ENCODE data around the gene STX17. TPM values are rescaled to one million over a fixed set of nuclear protein-coding genes. Genes with fewer than 3 reads are reported as not detected.

STX17 gene
- total RNA-seq, 4 donors from 2014 or later: 43.5 to 66.7 (median 50.8) TPM

DNA sequence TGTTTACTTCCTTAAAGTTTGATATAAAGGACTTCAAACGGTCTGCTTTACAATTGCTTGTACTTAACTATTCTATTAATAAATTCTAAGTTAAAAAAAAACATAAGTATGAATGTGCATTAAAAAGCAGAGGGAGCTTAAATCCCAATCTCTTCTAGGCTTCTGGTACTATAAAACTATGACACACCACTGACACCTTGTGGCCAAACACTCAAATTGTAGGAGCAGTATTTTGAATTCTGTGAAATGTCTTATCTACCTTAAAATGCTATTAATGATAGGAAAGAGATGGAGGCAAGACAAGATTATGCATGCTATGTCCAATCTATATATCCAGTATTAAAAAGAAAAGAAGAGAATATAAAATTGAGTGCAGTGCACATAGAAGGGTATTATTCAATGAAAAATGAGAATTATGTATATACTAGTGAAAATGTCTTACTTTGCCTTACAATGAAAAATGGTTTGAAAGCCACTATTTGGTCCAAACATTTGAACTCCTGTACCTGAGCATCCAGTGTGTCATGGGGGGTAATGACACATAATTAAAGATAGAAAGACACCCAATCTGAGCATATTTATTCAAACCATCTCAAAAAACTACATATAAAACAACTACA, 104.7 kb downstream of the STX17 start:
- H3K9me3 ChIP-seq: no peaks in the 10 kb centered on the region
- 68 to 75% methylated on average over 1 of the region's 1 CpG for WGBS, 2 donors
- H3K27me3 ChIP-seq: no peaks in the 10 kb centered on the region
- no peak overlapping the region for H3K27ac ChIP-seq
- no peak for TF ChIP-seq POLR2A (IDR thresholded peaks at IDR 0.05)
- TF ChIP-seq, protein P1, sequence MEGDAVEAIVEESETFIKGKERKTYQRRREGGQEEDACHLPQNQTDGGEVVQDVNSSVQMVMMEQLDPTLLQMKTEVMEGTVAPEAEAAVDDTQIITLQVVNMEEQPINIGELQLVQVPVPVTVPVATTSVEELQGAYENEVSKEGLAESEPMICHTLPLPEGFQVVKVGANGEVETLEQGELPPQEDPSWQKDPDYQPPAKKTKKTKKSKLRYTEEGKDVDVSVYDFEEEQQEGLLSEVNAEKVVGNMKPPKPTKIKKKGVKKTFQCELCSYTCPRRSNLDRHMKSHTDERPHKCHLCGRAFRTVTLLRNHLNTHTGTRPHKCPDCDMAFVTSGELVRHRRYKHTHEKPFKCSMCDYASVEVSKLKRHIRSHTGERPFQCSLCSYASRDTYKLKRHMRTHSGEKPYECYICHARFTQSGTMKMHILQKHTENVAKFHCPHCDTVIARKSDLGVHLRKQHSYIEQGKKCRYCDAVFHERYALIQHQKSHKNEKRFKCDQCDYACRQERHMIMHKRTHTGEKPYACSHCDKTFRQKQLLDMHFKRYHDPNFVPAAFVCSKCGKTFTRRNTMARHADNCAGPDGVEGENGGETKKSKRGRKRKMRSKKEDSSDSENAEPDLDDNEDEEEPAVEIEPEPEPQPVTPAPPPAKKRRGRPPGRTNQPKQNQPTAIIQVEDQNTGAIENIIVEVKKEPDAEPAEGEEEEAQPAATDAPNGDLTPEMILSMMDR (IDR thresholded peaks at IDR 0.05): peak in 5 of 6 experiments; percentile 10 to 50 (median 33)
- DNase-seq: no peak
- H3K4me3 ChIP-seq (replicated peaks in 1 of 3): no peak overlapping the region
- no peaks in the 10 kb centered on the region for H3K4me1 ChIP-seq
- peaks cover 0 to 6% of the 10 kb centered on the region in 2 donors for H3K36me3 ChIP-seq
- intact Hi-C loops (cut with DNase I): no loop called here

DNA sequence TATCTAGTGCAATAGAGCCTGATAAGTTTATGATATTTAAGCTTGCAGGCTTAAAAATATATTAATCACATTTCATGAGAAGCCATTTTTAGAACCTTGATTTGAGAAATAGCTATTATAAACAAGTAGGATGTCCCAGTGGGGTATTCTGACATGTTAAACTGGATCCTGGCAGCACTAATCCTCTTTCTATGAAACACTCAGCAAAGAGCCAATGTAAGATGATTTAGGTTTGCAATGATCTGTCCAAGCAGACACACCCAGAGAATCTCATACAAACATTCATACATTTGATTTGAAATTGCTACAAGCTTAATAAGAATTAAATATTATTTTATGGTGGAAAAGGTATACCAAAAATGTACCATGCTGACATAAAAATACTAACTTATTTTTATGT, 105.8 kb downstream of the STX17 start:
- H3K4me3 ChIP-seq (replicated peaks in 1 of 3): no peak overlapping the region
- intact Hi-C loops (cut with DNase I): no loop called here
- no peaks in the 10 kb centered on the region for H3K4me1 ChIP-seq
- H3K36me3 ChIP-seq: peaks cover 0 to 6% of the 10 kb centered on the region in 2 donors
- H3K27ac ChIP-seq: no peak overlapping the region
- no peaks in the 10 kb centered on the region for H3K9me3 ChIP-seq
- DNase-seq: no peak
- H3K27me3 ChIP-seq: no peaks in the 10 kb centered on the region
- no peak for TF ChIP-seq POLR2A (IDR thresholded peaks at IDR 0.05)
- TF ChIP-seq, protein P1 (IDR thresholded peaks at IDR 0.05): no peak

DNA sequence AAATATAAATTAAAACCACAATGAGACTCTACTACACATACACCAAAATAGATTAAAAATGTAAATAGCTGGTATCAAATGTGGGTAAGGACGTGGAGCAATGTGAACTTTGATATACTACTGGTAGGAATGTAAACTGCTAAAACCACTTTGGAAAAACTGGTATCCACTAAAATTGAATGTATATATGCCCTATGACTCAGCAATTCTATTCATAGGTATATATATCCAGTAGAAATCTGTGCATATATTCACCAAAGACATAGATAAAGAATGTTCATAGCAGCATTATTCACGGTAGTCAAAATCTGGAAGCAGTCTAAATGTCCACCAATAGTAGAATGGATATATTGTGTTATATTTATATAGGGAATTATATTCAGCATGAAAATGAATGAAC, 107.1 kb downstream of the STX17 start:
- Histone ChIP-seq H3K4me1 (no peaks in the 10 kb centered on the region), H3K36me3 (peaks cover 0 to 6% of the 10 kb centered on the region in 2 donors), H3K27me3 (no peaks in the 10 kb centered on the region), H3K4me3 (replicated peaks in 1 of 3) (no peak overlapping the region), H3K9me3 (no peaks in the 10 kb centered on the region), H3K27ac (no peak overlapping the region)
- no peak for DNase-seq
- intact Hi-C loops (cut with DNase I): no loop called here
- WGBS, 2 donors: 98 to 99% methylated on average over 2 of the region's 2 CpGs
- no peak for TF ChIP-seq POLR2A (IDR thresholded peaks at IDR 0.05)
- TF ChIP-seq, protein P1 (IDR thresholded peaks at IDR 0.05): no peak

DNA sequence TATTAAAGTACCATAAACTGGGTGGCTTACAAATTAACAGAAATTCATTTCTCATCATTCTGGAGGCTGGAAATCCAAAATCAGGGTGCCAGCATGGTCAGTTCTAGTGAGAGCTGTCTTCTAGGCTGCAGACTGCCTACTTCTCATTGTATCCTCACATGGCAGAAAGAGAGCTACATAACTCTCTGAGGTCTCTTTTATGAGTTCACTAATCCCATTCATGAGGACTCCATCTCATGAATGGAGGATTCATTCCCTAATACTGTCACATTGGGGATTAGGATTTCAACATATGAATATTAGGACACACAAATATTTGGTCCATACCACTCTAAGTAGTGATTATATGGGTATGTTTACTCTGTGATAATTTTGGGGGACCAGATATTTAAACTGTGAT, 108.4 kb downstream of the STX17 start:
- intact Hi-C loops (cut with DNase I): no loop called here
- Histone ChIP-seq H3K36me3 (peaks cover 0 to 6% of the 10 kb centered on the region in 2 donors), H3K9me3 (no peaks in the 10 kb centered on the region), H3K27ac (no peak overlapping the region), H3K27me3 (no peaks in the 10 kb centered on the region), H3K4me1 (no peaks in the 10 kb centered on the region), H3K4me3 (replicated peaks in 1 of 3) (no peak overlapping the region)
- DNase-seq: no peak
- TF ChIP-seq, protein P1 (IDR thresholded peaks at IDR 0.05): no peak
- no peak for TF ChIP-seq POLR2A (IDR thresholded peaks at IDR 0.05)

DNA sequence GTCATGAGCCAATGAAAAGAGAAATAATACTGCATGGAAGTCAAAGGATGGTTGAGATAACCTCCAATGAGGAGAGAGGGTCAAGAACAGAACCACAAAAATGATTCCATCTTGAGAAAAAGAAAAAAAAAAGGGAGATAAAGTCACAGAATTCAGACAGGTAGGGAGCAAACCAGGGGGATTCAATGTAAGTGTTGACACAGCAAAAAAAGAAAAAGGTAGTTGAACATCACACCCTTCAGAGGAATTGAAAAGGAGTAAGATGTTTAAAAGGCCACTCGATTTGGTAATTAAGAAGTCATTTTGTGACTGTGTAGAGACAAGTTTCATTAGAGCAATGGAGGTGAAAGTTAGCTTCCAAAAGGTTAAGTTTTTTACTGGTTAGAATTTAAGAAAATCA, 113.1 kb downstream of the STX17 start:
- intact Hi-C loops (cut with DNase I): no loop called here
- TF ChIP-seq, protein P1 (IDR thresholded peaks at IDR 0.05): no peak
- TF ChIP-seq POLR2A (IDR thresholded peaks at IDR 0.05): no peak
- 95% methylated on average over 1 of the region's 1 CpG for WGBS, 2 donors

More for the DNA sequence above, 113.1 kb downstream of the STX17 start:
- no peaks in the 10 kb centered on the region for H3K9me3 ChIP-seq
- no peaks in the 10 kb centered on the region for H3K27me3 ChIP-seq
- no peak overlapping the region for H3K27ac ChIP-seq
- H3K4me3 ChIP-seq (replicated peaks in 1 of 3): no peak overlapping the region
- no peak for DNase-seq
- H3K4me1 ChIP-seq: no peaks in the 10 kb centered on the region
- peaks cover 0 to 6% of the 10 kb centered on the region in 2 donors for H3K36me3 ChIP-seq

Other genes with a start within 250 kb of the STX17 start
- 1 to 10 TPM; 1.7 to 4.8 (median 2.3) TPM for gene NR4A3, start 84.8 kb upstream of the STX17 start, total RNA-seq
- gene ERP44, start 192.3 kb downstream of the STX17 start, total RNA-seq: 10 to 100 TPM; 23.7 to 36.2 (median 29.0) TPM
- 10 to 100 TPM; 37.0 to 56.6 (median 45.6) TPM for gene INVS, start 192.6 kb downstream of the STX17 start, total RNA-seq

Measured in thyroid gland (tissue), 4 donors.